Nephron progenitor cell (in vitro differentiated cells): ENCODE results near the gene CPXM2.

Experiments
- DNase-seq: peaks from one replicate; pipeline ENCODE4 v3.0.0; 2021
- H3K27ac Mint-ChIP-seq: 2 replicates; pipeline ENCODE4 v1.8.0; 2021; ENCODE audit warnings: mild to moderate bottlenecking, moderate library complexity, mixed read lengths
- H3K27me3 Mint-ChIP-seq: 2 replicates; pipeline ENCODE4 v1.8.0; 2021; ENCODE audit warnings: mild to moderate bottlenecking, low read depth, mixed read lengths; ENCODE audit not compliant: poor library complexity
- H3K36me3 Mint-ChIP-seq: 2 replicates; pipeline ENCODE4 v1.8.0; 2021; ENCODE audit warnings: low read depth, mixed read lengths
- H3K4me1 Mint-ChIP-seq: 2 replicates; pipeline ENCODE4 v1.8.0; 2021; ENCODE audit warnings: mixed read lengths
- H3K4me3 Mint-ChIP-seq: 2 replicates; pipeline ENCODE4 v1.8.0; 2021; ENCODE audit warnings: mild to moderate bottlenecking, moderate library complexity, mixed read lengths
- H3K9me3 Mint-ChIP-seq: 2 replicates; pipeline ENCODE4 v1.8.0; 2021; ENCODE audit warnings: mild to moderate bottlenecking, moderate library complexity, mixed read lengths
- CTCF ChIP-seq: fragments of 200-600 bp; sonication (generic); IDR thresholded peaks from 2 replicates; pipeline ENCODE4 v1.5.0; 2021; ENCODE audit warnings: antibody characterized with exemption

CPXM2 gene

GRCh38 chr10:123788981-123789380 lies 102.6 kb downstream of the CPXM2 start:
- no peak for DNase-seq
- no peak for TF ChIP-seq CTCF
- Mint-ChIP-seq H3K9me3 (peaks cover 22% of the 10 kb centered on the region), H3K4me3 (no peak overlapping the region), H3K4me1 (no peaks in the 10 kb centered on the region), H3K36me3 (no peaks in the 10 kb centered on the region), H3K27me3 (peaks cover 20% of the 10 kb centered on the region), H3K27ac (no peak overlapping the region)

GRCh38 chr10:123787566-123787965 lies 104.0 kb downstream of the CPXM2 start:
- H3K27me3 Mint-ChIP-seq = peaks cover 20% of the 10 kb centered on the region
- no peak overlapping the region for H3K4me3 Mint-ChIP-seq
- no peak overlapping the region for H3K27ac Mint-ChIP-seq
- peaks cover 22% of the 10 kb centered on the region for H3K9me3 Mint-ChIP-seq
- no peak for TF ChIP-seq CTCF
- DNase-seq = no peak
- H3K36me3 Mint-ChIP-seq = no peaks in the 10 kb centered on the region
- no peaks in the 10 kb centered on the region for H3K4me1 Mint-ChIP-seq

- Mint-ChIP-seq H3K27me3 (peaks cover 19% of the 10 kb centered on the region), H3K4me3 (no peak overlapping the region), H3K9me3 (peaks cover 22% of the 10 kb centered on the region), H3K27ac (no peak overlapping the region), H3K4me1 (no peaks in the 10 kb centered on the region), H3K36me3 (no peaks in the 10 kb centered on the region)
- TF ChIP-seq CTCF = no peak
- DNase-seq = no peak
Measured at GRCh38 chr10:123786896-123787295, 104.7 kb downstream of the CPXM2 start.

GRCh38 chr10:123786306-123786705 lies 105.3 kb downstream of the CPXM2 start:
- no peak overlapping the region for H3K4me3 Mint-ChIP-seq
- H3K9me3 Mint-ChIP-seq = peaks cover 18% of the 10 kb centered on the region
- no peak for TF ChIP-seq CTCF
- no peak overlapping the region for H3K27ac Mint-ChIP-seq
- H3K4me1 Mint-ChIP-seq = no peaks in the 10 kb centered on the region
- no peaks in the 10 kb centered on the region for H3K36me3 Mint-ChIP-seq
- H3K27me3 Mint-ChIP-seq = peaks cover 14% of the 10 kb centered on the region
- no peak for DNase-seq

- peaks cover 14% of the 10 kb centered on the region for H3K27me3 Mint-ChIP-seq
- DNase-seq = no peak
- peaks cover 5% of the 10 kb centered on the region for H3K9me3 Mint-ChIP-seq
- no peak overlapping the region for H3K4me3 Mint-ChIP-seq
- no peaks in the 10 kb centered on the region for H3K4me1 Mint-ChIP-seq
- H3K27ac Mint-ChIP-seq = no peak overlapping the region
- no peak for TF ChIP-seq CTCF
- no peaks in the 10 kb centered on the region for H3K36me3 Mint-ChIP-seq
Measured at GRCh38 chr10:123784646-123785045, 107.0 kb downstream of the CPXM2 start.

GRCh38 chr10:123784216-123784615 lies 107.4 kb downstream of the CPXM2 start:
- TF ChIP-seq CTCF = no peak
- peaks cover under 1% of the 10 kb centered on the region for H3K9me3 Mint-ChIP-seq
- H3K27ac Mint-ChIP-seq = no peak overlapping the region
- no peaks in the 10 kb centered on the region for H3K36me3 Mint-ChIP-seq
- H3K27me3 Mint-ChIP-seq = peaks cover 12% of the 10 kb centered on the region
- no peak for DNase-seq
- H3K4me1 Mint-ChIP-seq = no peaks in the 10 kb centered on the region
- no peak overlapping the region for H3K4me3 Mint-ChIP-seq
